Stimulated activated CD4-positive, alpha-beta T cell treated with anti-CD3 and anti-CD28 coated beads, TNF-alpha, amount 100 ng/mL, for 24 hours (primary cell): ENCODE measurements around the gene EYA2.

Source experiments
- DNase-seq, 3 experiments: peaks; one replicate each; pipeline ENCODE4 v3.0.0-alpha.2; 2020; ENCODE audit warnings: low read depth in 3 of 3

Gene EYA2

GRCh38 chr20:47111576-47111975 is 216.9 kb downstream of the EYA2 start:
- no peak for DNase-seq

GRCh38 chr20:47113362-47114109 is 218.9 kb downstream of the EYA2 start:
- DNase-seq, result no peak

DNA sequence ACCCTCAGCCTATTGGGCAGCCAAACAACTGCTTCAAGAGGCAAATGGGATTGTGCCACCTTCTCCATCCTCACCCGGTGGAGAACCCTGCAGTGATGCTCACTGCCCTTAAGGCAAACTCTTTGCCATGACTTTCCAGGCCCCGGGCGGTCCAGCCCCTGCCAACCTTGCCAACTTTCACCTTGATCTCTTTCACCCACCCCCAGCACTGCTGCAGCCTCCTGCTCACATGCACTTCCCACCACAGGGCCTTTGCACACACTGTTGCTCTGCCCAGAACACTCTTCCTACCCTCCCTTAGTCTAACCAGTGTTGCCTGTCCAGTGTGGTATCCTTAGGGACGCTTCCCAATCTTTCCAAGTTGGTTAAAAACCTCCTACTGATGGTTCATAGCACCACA is 221.1 kb downstream of the EYA2 start:
- DNase-seq, result no peak

DNA sequence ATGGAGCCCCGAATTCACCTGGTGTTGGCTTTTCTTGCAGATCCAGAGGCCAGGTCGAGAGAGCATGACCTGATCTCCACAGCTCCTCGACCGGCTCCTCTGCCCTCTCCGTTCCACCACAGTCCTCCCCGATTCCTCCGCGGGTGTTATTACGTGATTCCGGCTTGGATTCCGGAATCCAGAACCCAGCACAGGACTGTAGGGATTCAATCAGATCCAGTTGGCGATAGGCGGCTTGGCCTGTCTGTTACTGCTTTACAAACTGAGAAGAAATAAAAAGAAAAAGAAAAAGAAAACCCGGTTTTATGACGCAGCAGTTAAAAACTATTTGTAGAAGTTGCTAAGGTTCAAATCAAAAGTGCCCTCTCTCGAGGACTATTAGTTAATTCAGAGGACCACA is 222.7 kb downstream of the EYA2 start:
- no peak for DNase-seq

GRCh38 chr20:47117773-47118172 is 223.1 kb downstream of the EYA2 start:
- no peak for DNase-seq

- no peak for DNase-seq
Observed at GRCh38 chr20:47118206-47118605, 223.6 kb downstream of the EYA2 start.

- DNase-seq, result no peak
Observed at GRCh38 chr20:47118641-47119040, 224.0 kb downstream of the EYA2 start.

GRCh38 chr20:47120346-47120936 is 225.8 kb downstream of the EYA2 start:
- no peak for DNase-seq

DNA sequence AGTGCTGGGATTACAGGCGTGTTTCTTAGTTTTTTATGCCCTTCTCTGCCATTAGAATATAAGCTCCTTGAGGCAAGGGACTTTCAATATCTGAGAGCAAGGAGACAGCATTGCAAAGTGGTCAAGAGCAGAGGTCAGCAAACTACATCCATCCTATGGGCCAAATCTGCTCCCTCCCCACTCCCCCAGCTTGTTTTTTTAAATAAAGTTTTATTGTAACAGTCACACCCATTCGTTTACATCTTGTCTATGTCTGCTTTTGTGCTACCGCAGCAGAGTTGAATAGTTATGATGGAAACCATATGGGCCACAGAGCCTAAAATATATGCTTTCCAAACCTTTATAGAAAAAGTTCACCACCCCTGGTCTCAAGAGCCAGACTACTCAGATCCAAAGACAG is 227.9 kb downstream of the EYA2 start:
- no peak for DNase-seq

DNA sequence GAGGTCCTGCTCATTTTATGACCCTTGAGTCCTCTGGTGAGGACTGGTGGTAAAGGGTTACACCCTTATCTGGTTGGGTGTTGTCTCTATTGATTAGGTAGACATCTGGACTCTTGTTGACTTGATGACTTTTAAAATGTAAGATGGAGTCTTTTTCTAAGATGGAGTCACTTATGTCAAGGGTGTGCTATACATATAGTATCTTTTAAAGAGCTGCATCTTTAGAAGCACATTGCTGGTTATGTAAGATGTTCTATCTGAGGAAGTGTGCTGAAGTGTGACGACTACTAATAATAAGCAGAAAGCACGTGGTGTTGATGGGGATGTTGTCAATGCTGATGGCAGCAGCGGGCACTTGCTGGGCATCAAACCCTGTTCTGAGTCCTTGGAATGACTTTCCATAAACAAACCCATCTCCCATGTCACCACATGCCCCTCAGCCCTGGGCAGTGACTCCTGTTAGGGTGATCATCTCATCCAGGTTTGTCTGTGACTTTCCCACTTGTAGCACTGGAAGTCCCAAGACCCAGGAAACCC is 229.6 kb downstream of the EYA2 start:
- no peak for DNase-seq

DNA sequence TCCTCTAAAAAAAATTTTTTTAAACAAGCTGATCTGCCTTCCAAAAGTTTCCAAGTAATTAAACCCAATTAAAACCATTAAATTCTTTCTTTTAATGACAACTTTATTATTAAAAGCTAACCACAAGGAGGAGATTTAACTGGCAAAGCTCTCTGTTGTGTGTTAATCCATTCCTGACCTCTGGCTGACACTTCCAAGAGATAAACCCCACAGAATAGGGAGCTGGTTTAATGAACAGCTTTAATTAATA is 230.8 kb downstream of the EYA2 start:
- DNase-seq, result no peak

- DNase-seq, result no peak
Observed at GRCh38 chr20:47125758-47126591, 231.3 kb downstream of the EYA2 start.

GRCh38 chr20:47126709-47127108 is 232.1 kb downstream of the EYA2 start:
- no peak for DNase-seq

GRCh38 chr20:47127546-47127945 is 232.9 kb downstream of the EYA2 start:
- no peak for DNase-seq

- DNase-seq, result no peak
Observed at GRCh38 chr20:47127999-47128398, 233.4 kb downstream of the EYA2 start.

- DNase-seq, result no peak
Observed at GRCh38 chr20:47129306-47129705, 234.7 kb downstream of the EYA2 start.

DNA sequence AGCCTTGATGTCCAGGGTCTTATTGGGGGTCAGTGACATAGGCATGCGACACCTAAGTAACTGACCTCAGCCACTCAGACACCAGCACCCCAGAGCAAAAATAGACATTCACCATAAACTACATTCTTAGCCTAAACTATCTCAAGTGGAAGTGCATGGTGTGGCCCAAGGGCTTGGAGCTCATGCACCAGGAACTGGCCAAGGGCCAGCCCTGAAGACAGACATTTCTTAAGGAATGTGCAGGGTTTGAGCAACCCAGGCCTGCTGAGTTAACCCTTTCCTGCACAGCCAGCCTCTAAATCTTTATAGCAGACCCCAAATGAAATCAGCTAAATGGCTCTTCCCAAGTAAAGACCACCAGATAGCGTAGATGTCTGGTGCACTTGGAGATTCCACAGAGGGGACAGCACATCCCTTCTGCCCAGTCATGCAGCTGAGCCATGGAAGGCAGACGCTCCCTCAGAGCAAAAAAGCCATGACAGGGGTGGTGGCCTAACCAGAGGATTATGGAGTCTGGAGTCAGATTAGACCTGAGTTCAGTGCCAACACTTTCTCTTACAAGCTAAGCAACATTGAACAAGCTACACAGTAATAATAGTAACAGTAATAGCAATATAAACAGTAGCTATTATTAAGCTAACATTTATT is 239.3 kb downstream of the EYA2 start:
- no peak for DNase-seq

GRCh38 chr20:47136782-47137181 is 242.1 kb downstream of the EYA2 start:
- no peak for DNase-seq

GRCh38 chr20:47137231-47137870 is 242.7 kb downstream of the EYA2 start:
- DNase-seq, result no peak

DNA sequence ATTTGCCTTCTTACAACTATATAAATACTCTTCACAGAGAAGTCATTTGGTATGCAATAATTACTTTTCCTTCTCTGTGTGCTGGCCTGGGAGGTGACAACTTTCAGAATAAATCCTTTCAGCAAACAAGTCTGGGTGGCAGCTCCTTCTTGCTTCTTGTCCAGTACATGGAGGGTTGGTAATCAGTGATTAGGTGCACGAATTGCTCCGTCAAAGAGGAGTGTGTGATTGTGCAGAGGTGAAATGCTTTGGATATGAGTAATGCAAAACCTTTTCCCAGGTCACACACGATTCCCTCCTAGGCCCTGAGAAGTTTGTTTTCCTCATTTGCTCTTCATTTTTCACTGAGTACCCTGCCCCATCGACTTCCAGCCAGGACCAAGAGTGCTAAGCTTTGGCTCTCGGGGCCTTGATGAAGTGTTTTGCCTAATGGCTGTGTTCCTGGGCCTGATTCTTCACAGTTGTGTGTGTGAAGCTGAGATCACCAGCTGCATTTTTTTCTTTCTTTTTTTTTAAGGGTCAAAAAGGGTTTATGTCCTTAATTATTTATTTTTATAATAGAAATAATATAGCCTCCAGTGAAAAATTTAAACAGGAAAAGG is 245.4 kb downstream of the EYA2 start:
- DNase-seq, result no peak

GRCh38 chr20:47141350-47141921 is 246.8 kb downstream of the EYA2 start:
- no peak for DNase-seq
